Caco-2 (cell line): ENCODE measurements around the gene EEPD1. TPM values are rescaled to one million over a fixed set of nuclear protein-coding genes. Genes with fewer than 3 reads are reported as not detected.

Experiments used
- BruUV-seq: library from RNA; stranded (reverse); fragments of 400-500 nt; replicated peaks from 2 replicates; lab custom pipeline; 2021; lab: Mats Ljungman, UMichigan
- CTCF ChIA-PET: fragments of 300-600 bp; sonication (Branson Sonifier 250); formaldehyde crosslinking; loops from one replicate; lab custom pipeline; 2022; ENCODE audit warnings: antibody characterized with exemption; lab: Charles Lee
- POLR2A ChIA-PET: fragments of 300-600 bp; sonication (Branson Sonifier 250); formaldehyde crosslinking; loops from one replicate; lab custom pipeline; 2022; ENCODE audit warnings: antibody characterized with exemption; lab: Charles Lee
- DNase-seq, 2 experiments: peaks; one replicate each; pipeline versions ENCODE4 v3.0.0 to v3.0.0-alpha.2; 2020 to 2022
- H3K27me3 ChIP-seq: replicated peaks from 2 replicates; pipeline ENCODE4 v1.6.0; 2011; ENCODE audit warnings: low read length; ENCODE audit not compliant: control insufficient read depth, insufficient read depth
- H3K36me3 ChIP-seq: 2 replicates; pipeline ENCODE4 v1.5.1; 2011; ENCODE audit warnings: low read length; ENCODE audit not compliant: control insufficient read depth, insufficient read depth
- H3K4me1 ChIP-seq: fragments of 250-450 bp; sonication (Bioruptor Pico); 2 replicates; pipeline ENCODE4 v1.5.1; 2020; ENCODE audit warnings: mild to moderate bottlenecking
- H3K4me3 ChIP-seq: 2 replicates; pipeline ENCODE4 v1.5.1; 2011; ENCODE audit warnings: low read depth, mild to moderate bottlenecking, control low read depth, low read length
- H3K9me3 ChIP-seq: fragments of 250-450 bp; sonication (Bioruptor Pico); 2 replicates; pipeline ENCODE4 v1.5.1; 2020; ENCODE audit warnings: mild to moderate bottlenecking, moderate library complexity
- H3K27ac Mint-ChIP-seq: one replicate; pipeline ENCODE4 v1.8.0; 2022; ENCODE audit warnings: mixed read lengths; ENCODE audit not compliant: unreplicated experiment
- H3K27me3 Mint-ChIP-seq: one replicate; pipeline ENCODE4 v1.8.0; 2022; ENCODE audit warnings: mixed read lengths; ENCODE audit not compliant: insufficient read depth, unreplicated experiment
- H3K36me3 Mint-ChIP-seq: one replicate; pipeline ENCODE4 v1.8.0; 2022; ENCODE audit warnings: mild to moderate bottlenecking, mixed read lengths; ENCODE audit not compliant: insufficient read depth, unreplicated experiment
- H3K4me1 Mint-ChIP-seq: one replicate; pipeline ENCODE4 v1.8.0; 2022; ENCODE audit warnings: low read depth, mixed read lengths; ENCODE audit not compliant: unreplicated experiment
- H3K4me3 Mint-ChIP-seq: one replicate; pipeline ENCODE4 v1.8.0; 2022; ENCODE audit warnings: mild to moderate bottlenecking, moderate library complexity, mixed read lengths; ENCODE audit not compliant: unreplicated experiment
- H3K9me3 Mint-ChIP-seq: one replicate; pipeline ENCODE4 v1.8.0; 2022; ENCODE audit warnings: mixed read lengths; ENCODE audit not compliant: unreplicated experiment
- CTCF ChIP-seq, 2 experiments: fragments of 200-600 bp in 1 of 2; IDR thresholded peaks; 1 replicate in 1 of 2; 2 replicates in 1 of 2; pipeline versions ENCODE4 v1.5.1 to v1.8.0; 2011 to 2022; ENCODE audit warnings: antibody characterized with exemption in 1 of 2, control low read depth in 1 of 2, inconsistent platforms in 1 of 2, low read depth in 1 of 2, low read length in 1 of 2, mild to moderate bottlenecking in 1 of 2, moderate library complexity in 1 of 2; ENCODE audit not compliant: insufficient read depth in 1 of 2, severe bottlenecking in 1 of 2, unreplicated experiment in 1 of 2
- intact Hi-C: fragments of 100-400 bp; cut with micrococcal nuclease; formaldehyde crosslinking; loops from one replicate; pipeline ENCODE4 v1.10.0; 2022; ENCODE audit not compliant: unreplicated experiment
- total RNA-seq: library from RNA; stranded (reverse); gene quantifications from 2 replicates; pipeline ENCODE4 v1.2.3, GENCODE V29; 2022

The EEPD1 gene
- total RNA-seq, 1 experiment from 2014 or later, result 1.8 TPM

GRCh38 chr7:36116347-36117202 is 36.5 kb upstream of the EEPD1 start:
- no peaks in the 10 kb centered on the region for H3K9me3 ChIP-seq
- H3K4me3 Mint-ChIP-seq, result no peak overlapping the region
- peaks cover 9% of the 10 kb centered on the region for H3K9me3 Mint-ChIP-seq
- peaks cover 14% of the 10 kb centered on the region for H3K27me3 Mint-ChIP-seq
- H3K4me1 ChIP-seq, result peaks cover 3% of the 10 kb centered on the region; the same call in 1 of the 2 replicates
- no peaks in the 10 kb centered on the region for H3K36me3 ChIP-seq
- no TSS peak for BruUV-seq
- no peaks in the 10 kb centered on the region for H3K27me3 ChIP-seq
- no peak for DNase-seq
- no peak for TF ChIP-seq CTCF (IDR thresholded peaks at IDR 0.05; ENCODE audit: insufficient read depth in 1 of 2, low read depth in 1 of 2, low read length in 1 of 2, severe bottlenecking in 1 of 2, unreplicated experiment in 1 of 2)
- H3K36me3 Mint-ChIP-seq, result no peaks in the 10 kb centered on the region
- POLR2A ChIA-PET, result no interaction called here
- H3K4me1 Mint-ChIP-seq, result peaks cover 6% of the 10 kb centered on the region
- no peak overlapping the region for H3K4me3 ChIP-seq
- H3K27ac Mint-ChIP-seq, result no peak overlapping the region
- CTCF ChIA-PET, result no interaction called here
- intact Hi-C loops, result no loop called here

- no peak for TF ChIP-seq CTCF (IDR thresholded peaks at IDR 0.05; ENCODE audit: insufficient read depth in 1 of 2, low read depth in 1 of 2, low read length in 1 of 2, severe bottlenecking in 1 of 2, unreplicated experiment in 1 of 2)
- POLR2A ChIA-PET, result no interaction called here
- no peaks in the 10 kb centered on the region for H3K9me3 ChIP-seq
- H3K4me3 ChIP-seq, result no peak overlapping the region
- Mint-ChIP-seq H3K4me1 (peaks cover 6% of the 10 kb centered on the region), H3K9me3 (peaks cover 17% of the 10 kb centered on the region), H3K27me3 (peaks cover 17% of the 10 kb centered on the region), H3K4me3 (no peak overlapping the region), H3K36me3 (no peaks in the 10 kb centered on the region), H3K27ac (no peak overlapping the region)
- no peak for DNase-seq
- BruUV-seq, result no TSS peak
- no peaks in the 10 kb centered on the region for H3K27me3 ChIP-seq
- H3K4me1 ChIP-seq, result peaks cover 3% of the 10 kb centered on the region; the same call in 1 of the 2 replicates
- intact Hi-C loops, result no loop called here
- no peaks in the 10 kb centered on the region for H3K36me3 ChIP-seq
- CTCF ChIA-PET, result no interaction called here
Measured at GRCh38 chr7:36117203-36117840, 35.7 kb upstream of the EEPD1 start.

- Mint-ChIP-seq H3K27ac (no peak overlapping the region), H3K4me3 (no peak overlapping the region), H3K36me3 (no peaks in the 10 kb centered on the region), H3K27me3 (peaks cover 13% of the 10 kb centered on the region), H3K9me3 (peaks cover 27% of the 10 kb centered on the region), H3K4me1 (peaks cover 6% of the 10 kb centered on the region)
- POLR2A ChIA-PET, result no interaction called here
- no peak for DNase-seq
- CTCF ChIA-PET, result no interaction called here
- no peak for TF ChIP-seq CTCF (IDR thresholded peaks at IDR 0.05; ENCODE audit: insufficient read depth in 1 of 2, low read depth in 1 of 2, low read length in 1 of 2, severe bottlenecking in 1 of 2, unreplicated experiment in 1 of 2)
- Histone ChIP-seq H3K9me3 (no peaks in the 10 kb centered on the region), H3K4me3 (no peak overlapping the region), H3K4me1 (peaks cover 3% of the 10 kb centered on the region; the same call in 1 of the 2 replicates), H3K27me3 (no peaks in the 10 kb centered on the region), H3K36me3 (no peaks in the 10 kb centered on the region)
- intact Hi-C loops, result no loop called here
- BruUV-seq, result no TSS peak
Measured at GRCh38 chr7:36118344-36118743, 34.7 kb upstream of the EEPD1 start.
